Measurements from ENCODE around the gene FHOD3.
A peak's percentile ranks its signal among the peaks of the same experiment; 100 is the strongest.

FHOD3 gene

DNA sequence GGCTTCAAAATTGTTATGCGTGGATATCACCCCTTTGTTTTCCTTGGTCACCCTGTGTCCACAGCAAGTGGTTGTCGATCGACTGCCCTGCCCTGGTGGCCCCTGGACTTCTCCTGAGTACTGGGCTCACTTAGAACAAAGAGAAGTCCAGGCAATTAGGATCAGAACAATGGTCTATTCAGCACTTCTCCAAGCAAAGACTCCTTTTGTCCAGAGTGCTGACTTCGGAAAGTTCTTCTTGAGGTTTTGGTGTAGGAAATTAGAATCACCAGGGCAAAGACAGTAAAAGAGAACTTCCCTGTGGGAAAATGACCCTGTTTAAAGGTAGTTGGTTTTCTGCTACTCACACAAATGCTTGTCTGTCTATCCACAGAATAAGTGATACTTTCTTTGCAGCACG is 173.9 kb downstream of the FHOD3 start:
- DNase-seq (ENCODE audit: low read depth): no peak
- TF ChIP-seq POLR2A (IDR thresholded peaks at IDR 0.05; ENCODE audit: extremely low read depth, insufficient read length): no peak
- TF ChIP-seq, protein P1, sequence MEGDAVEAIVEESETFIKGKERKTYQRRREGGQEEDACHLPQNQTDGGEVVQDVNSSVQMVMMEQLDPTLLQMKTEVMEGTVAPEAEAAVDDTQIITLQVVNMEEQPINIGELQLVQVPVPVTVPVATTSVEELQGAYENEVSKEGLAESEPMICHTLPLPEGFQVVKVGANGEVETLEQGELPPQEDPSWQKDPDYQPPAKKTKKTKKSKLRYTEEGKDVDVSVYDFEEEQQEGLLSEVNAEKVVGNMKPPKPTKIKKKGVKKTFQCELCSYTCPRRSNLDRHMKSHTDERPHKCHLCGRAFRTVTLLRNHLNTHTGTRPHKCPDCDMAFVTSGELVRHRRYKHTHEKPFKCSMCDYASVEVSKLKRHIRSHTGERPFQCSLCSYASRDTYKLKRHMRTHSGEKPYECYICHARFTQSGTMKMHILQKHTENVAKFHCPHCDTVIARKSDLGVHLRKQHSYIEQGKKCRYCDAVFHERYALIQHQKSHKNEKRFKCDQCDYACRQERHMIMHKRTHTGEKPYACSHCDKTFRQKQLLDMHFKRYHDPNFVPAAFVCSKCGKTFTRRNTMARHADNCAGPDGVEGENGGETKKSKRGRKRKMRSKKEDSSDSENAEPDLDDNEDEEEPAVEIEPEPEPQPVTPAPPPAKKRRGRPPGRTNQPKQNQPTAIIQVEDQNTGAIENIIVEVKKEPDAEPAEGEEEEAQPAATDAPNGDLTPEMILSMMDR (IDR thresholded peaks at IDR 0.05; ENCODE audit: low read depth, low read length): no peak
- TF ChIP-seq MYC (IDR thresholded peaks at IDR 0.05; ENCODE audit: low read depth, low read length): no peak
- TF ChIP-seq, protein P2, sequence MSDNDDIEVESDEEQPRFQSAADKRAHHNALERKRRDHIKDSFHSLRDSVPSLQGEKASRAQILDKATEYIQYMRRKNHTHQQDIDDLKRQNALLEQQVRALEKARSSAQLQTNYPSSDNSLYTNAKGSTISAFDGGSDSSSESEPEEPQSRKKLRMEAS (IDR thresholded peaks at IDR 0.05; ENCODE audit: low read depth, low read length): no peak
- no peak overlapping the region for H3K4me3 ChIP-seq (ENCODE audit: low read depth, low read length)

DNA sequence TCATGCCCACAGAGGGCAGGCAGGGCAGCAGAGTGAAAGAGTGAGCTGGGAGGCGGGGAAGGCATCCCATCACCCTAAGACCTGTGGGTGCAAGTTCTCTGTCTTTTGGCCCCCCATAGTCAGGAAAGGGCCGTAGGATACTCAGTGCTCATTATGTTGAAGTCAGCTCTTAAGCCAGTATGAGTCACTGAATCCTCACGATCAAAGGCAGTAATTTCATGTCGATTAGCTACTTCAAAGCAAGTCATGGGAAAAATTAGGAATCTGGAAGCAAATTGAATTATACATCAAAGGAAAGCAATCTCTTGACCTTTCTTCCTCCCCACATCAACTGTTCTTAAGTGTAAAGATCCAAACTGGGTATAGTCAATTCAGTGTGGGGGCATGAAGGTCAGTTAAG is 178.9 kb downstream of the FHOD3 start:
- TF ChIP-seq, protein P1 (IDR thresholded peaks at IDR 0.05; ENCODE audit: low read depth, low read length): no peak
- no peak for TF ChIP-seq MYC (IDR thresholded peaks at IDR 0.05; ENCODE audit: low read depth, low read length)
- no peak for TF ChIP-seq POLR2A (IDR thresholded peaks at IDR 0.05; ENCODE audit: extremely low read depth, insufficient read length)
- TF ChIP-seq, protein P2 (IDR thresholded peaks at IDR 0.05; ENCODE audit: low read depth, low read length): no peak
- DNase-seq (ENCODE audit: low read depth): no peak
- H3K4me3 ChIP-seq (ENCODE audit: low read depth, low read length): no peak overlapping the region

DNA sequence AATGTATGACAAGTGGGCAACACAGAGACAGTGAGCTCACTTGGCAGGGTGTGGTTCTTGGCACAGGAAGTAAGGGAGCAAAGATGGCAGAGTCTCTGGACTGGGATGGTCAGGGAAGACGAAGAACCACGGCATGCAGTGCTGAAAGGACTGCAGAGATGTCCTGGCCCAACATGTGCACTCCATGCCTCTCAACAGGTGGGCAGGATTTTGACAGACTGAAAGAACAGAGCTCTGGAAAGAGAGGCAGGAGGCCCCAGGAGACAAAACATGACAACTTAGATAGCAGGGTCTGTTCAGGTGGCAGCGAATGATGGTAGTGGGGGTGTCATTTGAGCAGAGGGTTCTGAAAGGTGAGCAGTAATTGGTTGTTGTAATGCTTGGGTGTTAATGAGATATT is 180.3 kb downstream of the FHOD3 start:
- TF ChIP-seq MYC (IDR thresholded peaks at IDR 0.05; ENCODE audit: low read depth, low read length) (no peak), POLR2A (IDR thresholded peaks at IDR 0.05; ENCODE audit: extremely low read depth, insufficient read length) (no peak)
- TF ChIP-seq, protein P1 (IDR thresholded peaks at IDR 0.05; ENCODE audit: low read depth, low read length): no peak
- TF ChIP-seq, protein P2 (IDR thresholded peaks at IDR 0.05; ENCODE audit: low read depth, low read length): no peak
- no peak overlapping the region for H3K4me3 ChIP-seq (ENCODE audit: low read depth, low read length)
- DNase-seq (ENCODE audit: low read depth): no peak

DNA sequence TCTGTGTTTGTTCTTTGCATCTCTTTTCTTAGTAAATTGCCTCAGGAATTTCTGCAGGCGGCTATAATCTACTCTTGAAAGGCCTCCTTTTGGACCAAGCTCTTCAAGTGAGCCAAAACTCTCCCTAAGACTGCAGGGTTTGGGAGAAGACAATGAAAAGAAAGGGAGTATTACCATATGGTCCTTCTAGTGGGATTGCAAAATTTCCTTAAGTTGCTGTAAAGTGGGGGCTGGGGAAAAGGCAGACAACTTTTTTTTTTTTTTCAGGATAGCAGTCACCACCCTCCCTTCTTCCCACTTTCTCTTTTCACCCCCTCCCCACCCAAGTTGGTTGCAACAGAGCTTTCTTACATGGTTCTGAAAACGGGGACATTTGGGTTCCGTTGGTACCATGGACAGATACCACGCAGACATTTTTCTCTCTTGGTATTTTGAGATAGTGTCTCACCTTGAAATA is 183.7 kb downstream of the FHOD3 start:
- no peak overlapping the region for H3K4me3 ChIP-seq (ENCODE audit: low read depth, low read length)
- TF ChIP-seq, protein P1 (IDR thresholded peaks at IDR 0.05; ENCODE audit: low read depth, low read length): no peak
- TF ChIP-seq MYC (IDR thresholded peaks at IDR 0.05; ENCODE audit: low read depth, low read length): no peak
- TF ChIP-seq POLR2A (IDR thresholded peaks at IDR 0.05; ENCODE audit: extremely low read depth, insufficient read length): no peak
- TF ChIP-seq, protein P2 (IDR thresholded peaks at IDR 0.05; ENCODE audit: low read depth, low read length): no peak
- DNase-seq (ENCODE audit: low read depth): peak; percentile 6

DNA sequence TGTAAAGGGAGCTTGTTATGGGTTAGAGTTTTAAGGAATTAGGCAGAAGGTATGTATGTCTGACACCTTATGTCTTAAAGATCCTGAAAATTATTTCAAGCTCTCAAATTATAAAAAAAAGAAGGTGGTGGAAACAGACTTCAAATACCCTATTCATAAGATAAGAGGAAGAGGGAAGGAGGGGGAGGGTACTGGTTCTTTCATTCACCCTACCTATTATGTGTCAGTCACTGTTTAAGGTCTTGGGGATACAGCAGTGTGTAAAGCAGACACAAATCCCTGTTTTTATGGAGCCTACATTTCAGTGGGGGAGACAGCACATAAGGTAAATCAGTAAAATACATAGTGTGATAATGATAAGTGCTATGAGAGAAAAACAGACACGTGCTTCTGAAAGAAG is 184.4 kb downstream of the FHOD3 start:
- no peak for DNase-seq (ENCODE audit: low read depth)
- H3K4me3 ChIP-seq (ENCODE audit: low read depth, low read length): no peak overlapping the region
- no peak for TF ChIP-seq MYC (IDR thresholded peaks at IDR 0.05; ENCODE audit: low read depth, low read length)
- TF ChIP-seq, protein P2 (IDR thresholded peaks at IDR 0.05; ENCODE audit: low read depth, low read length): no peak
- TF ChIP-seq POLR2A (IDR thresholded peaks at IDR 0.05; ENCODE audit: extremely low read depth, insufficient read length): no peak
- TF ChIP-seq, protein P1 (IDR thresholded peaks at IDR 0.05; ENCODE audit: low read depth, low read length): no peak
